HEK293 (cell line): ENCODE measurements around the gene NIPSNAP2.

Source experiments
- ELK4 ChIP-seq: IDR thresholded peaks from 2 replicates; pipeline ENCODE4 v1.6.1; 2011; ENCODE audit warnings: mild to moderate bottlenecking, low read depth, low read length, borderline replicate concordance
- PRDM1 ChIP-seq: fragments of 450-650 bp; formaldehyde crosslinking; IDR thresholded peaks from 2 replicates; pipeline ENCODE4; 2016; ENCODE audit warnings: missing biosample characterization, missing genetic modification characterization
- ZNF184 ChIP-seq: fragments of 450-650 bp; IDR thresholded peaks from 2 replicates; pipeline ENCODE4 v1.5.1; 2018; ENCODE audit warnings: missing biosample characterization, mild to moderate bottlenecking, missing genetic modification characterization
- ZNF549 ChIP-seq: fragments of 450-650 bp; IDR thresholded peaks from 2 replicates; pipeline ENCODE4 v1.5.1; 2018; ENCODE audit warnings: missing biosample characterization, missing genetic modification characterization, mild to moderate bottlenecking, inconsistent platforms, moderate library complexity
- ZNF561 ChIP-seq: fragments of 450-650 bp; IDR thresholded peaks from 2 replicates; pipeline ENCODE4 v1.5.1; 2018; ENCODE audit warnings: missing biosample characterization, missing genetic modification characterization, borderline replicate concordance
- ZNF639 ChIP-seq: fragments of 450-650 bp; formaldehyde crosslinking; IDR thresholded peaks from 2 replicates; pipeline ENCODE4 v1.5.1; 2016; ENCODE audit warnings: missing biosample characterization, missing genetic modification characterization

GRCh38 chr7:55975988-55976633 is 11.7 kb downstream of the NIPSNAP2 start:
- TF ChIP-seq PRDM1 (tag by site-specific recombination) (no peak), ELK4 (no peak), ZNF639 (no peak), ZNF184 (tag by site-specific recombination) (no peak), ZNF549 (tag by site-specific recombination) (no peak), ZNF561 (tag by site-specific recombination) (no peak)
